GM19099 (cell line): ENCODE results near the gene COMTD1.

Experiments
- POLR2A ChIP-seq: IDR thresholded peaks from 3 replicates; pipeline ENCODE4 v1.6.1; 2011; ENCODE audit warnings: low read depth; ENCODE audit not compliant: insufficient read length; ENCODE audit errors: extremely low read depth

Gene COMTD1

DNA sequence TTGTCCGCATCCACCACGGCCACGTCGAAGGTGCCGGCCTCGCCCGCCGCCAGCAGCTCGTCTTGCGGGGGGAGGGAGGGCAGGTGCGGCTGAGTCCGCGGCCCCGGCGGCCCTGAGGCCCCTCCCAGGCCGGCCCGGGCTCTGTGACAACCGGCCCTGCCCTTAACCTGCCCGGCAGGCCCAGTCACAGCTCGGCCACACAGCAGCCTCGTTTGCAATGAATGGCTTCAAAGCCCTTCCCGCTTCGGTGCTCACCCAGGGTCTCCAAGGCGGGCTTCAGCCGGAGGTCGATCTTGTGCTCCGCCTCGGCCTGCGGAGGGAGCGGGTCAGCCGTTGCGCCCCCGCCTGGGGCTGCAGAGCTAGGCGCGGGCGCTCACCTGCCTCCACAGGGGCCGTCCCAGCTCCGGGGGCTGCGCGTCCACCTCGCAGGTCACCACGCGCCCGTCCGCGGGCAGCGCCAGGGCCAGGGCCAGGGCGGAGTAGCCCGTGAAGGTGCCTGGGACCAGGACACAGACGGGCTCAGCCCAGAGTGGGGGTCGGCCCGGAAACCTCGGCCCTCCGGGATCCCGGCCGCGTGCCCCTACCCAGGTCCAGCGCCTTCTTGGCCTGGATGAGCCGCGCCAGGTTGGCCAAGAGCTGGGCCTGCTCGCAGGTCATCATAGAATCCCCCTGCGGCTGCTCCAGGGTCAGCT, 928 bp downstream of the COMTD1 start:
- TF ChIP-seq POLR2A = no peak

DNA sequence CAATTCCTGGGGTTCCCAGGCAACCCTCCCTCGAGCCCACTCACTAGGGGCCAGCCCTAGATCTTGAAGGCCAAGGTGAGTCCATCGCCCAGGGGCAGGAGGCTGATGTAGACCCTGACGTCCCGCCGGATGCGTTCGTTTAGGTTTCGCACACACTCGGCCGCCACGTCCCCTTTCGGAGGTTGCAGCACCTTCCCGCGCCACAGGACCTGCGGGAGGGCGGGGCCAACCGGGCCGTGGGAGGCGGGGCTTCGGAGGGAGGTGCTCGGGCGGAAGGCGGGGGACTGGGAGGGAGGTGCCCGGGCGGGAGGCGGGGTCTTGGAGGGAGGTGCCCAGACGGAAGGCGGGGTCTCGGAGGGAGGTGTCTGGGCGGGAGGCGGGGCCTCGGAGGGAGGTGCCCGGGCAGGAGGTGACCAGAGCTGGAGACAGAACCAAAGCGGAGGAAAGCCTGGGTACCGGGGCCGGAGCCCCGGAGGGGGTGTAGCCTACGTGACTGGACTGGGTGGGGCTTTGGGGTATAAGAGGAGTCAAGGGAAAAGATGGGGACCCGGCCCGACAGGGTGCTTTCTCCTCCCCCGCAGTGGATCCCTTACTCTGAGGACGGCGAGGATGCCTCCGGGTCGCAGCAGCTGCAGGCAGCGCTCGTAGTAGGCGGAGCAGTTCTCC, 1.6 kb downstream of the COMTD1 start:
- TF ChIP-seq POLR2A = no peak

DNA sequence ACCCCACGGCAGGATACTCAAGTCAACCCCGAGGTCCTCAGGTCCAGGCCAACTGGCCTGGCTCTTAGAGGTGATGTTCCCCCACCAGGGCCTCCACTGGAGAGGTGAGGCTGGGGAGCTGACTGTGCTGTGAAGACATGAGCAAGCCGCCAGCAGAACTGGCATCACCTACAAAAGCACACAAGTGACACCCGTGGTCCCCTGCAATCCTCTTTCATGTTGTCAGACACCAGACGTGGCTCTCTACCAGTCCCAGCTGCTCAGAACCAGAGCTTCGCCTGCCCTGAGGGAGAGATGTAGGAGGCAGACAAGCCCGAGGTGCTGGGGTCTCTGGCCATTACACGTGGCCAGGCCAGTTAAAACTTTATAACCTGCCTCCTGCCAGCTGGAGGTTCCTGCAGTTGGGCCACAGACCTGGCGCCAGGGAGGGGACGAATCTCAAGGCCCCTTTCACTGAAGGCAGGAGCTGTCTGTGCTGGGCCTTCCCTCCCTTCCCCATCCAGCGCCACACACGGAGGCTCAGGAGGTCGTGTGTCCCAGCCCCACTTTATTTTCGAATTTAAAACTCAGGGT, 2.2 kb downstream of the COMTD1 start:
- no peak for TF ChIP-seq POLR2A

DNA sequence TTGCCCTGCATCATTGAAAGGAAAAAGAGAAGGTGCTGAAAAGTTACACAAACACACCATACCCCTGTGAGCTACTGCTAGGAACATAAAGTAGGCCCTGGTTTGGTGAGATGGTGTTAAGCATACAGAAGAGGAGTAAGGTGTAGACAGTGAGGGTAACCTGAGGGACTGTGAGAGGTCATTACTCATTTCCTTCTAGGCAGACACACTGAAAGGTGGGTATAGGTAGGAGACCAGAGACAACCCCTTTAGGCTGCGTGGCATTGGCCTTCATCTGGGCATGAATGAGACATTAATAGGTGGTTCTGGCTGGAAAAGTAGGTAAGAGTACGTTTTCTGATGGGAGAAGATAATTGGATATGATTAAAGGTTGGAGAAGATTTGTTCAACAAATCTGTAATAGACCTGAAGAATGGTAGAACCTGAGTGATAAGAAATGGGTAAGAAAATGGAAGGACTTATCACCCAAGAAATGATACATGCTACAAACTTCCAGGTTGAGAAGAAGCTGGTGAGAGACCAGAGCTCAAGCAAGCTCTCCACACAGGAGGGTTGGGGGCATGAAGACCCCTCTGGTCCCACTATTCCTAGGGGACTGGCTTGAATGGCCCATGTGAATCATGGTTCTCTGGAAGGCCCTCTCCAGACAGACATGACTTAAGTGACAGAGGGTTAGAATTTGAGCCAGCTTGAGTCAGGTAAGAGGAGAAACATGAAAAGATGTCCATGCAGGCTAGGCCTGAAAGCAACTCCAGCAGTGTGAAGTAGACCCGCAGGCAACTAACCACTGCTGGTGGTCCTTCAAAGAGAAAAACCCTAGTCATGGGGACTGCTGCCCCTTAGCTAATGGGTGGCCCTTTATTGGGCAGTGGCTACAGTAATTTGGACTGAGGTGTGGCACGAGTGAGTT, 3.8 kb downstream of the COMTD1 start:
- no peak for TF ChIP-seq POLR2A

DNA sequence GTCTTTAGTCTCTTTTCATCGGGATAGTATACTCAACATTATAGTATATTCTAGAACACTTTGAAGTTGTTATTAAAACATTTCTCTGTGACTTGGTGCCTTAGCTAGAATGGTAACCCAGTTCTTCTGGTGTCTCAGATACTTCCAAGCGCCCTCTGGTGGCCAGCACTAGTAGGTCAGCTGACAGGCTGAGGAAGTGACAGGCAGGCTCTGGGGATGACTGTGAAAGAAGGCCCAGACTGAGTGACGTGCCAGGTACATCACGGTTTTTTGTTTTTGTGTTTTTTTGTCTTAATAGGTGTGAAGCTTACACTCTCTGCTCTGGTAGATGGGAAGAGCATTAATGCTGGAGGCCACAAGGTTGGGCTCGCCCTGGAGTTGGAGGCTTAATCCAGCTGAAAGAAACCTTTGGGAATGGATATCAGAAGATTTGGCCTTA, 5.1 kb downstream of the COMTD1 start:
- TF ChIP-seq POLR2A = no peak

DNA sequence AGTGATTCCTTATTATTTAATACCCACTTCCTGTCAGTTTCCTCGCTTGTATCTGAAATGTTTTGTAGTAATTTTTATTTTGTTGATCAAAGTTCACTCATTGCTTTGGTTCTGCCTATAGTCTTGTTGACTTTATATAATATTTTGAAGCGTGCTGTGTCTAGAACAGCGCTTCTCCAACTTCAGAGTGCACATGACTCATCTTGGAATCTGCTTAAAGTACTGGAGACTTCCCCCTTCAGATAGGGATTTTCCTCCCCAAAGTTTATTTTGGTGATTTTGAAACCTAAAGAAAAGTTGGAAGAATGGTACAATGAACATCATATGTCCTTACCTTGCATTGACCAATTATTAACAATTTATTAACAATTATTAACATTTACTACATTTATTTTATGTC, 5.8 kb downstream of the COMTD1 start:
- no peak for TF ChIP-seq POLR2A

DNA sequence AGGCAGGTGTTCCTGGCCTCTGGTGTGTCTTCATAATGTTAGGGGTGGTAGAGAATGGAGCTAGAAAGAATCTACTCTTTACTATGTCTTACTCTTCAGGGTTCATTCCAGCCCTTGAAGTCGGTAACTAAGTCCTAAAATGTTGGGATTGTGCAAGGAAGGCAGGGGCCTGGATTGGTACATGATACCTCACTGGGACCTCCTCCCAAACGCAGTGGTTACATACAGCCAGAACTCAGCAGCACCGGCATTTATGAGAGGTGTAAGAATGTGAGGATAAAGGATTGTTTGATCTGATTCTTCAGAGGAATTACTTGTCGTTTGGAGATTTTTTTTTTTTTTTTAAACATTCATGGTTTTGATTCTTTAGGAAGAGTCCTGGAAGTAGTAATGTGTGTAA, 6.9 kb downstream of the COMTD1 start:
- no peak for TF ChIP-seq POLR2A

DNA sequence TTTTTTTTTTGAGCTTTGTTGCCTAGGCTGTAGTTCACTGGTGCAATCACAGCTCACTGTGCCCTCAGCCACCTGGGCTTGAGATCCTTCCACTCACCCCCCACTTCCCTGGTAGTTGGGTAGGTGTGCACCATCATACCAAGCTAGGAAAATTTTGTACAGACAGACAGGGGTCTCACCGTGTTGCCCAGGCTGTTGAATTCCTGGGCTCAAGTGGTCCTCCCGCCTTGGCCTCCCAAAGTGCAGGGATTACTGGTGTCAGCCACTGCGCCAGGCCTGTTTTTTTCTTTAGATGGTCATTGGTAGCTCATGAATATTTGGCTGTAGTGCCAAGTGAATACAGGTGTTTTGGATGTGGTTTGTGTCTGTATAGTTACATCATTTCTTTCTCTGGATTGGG, 7.5 kb downstream of the COMTD1 start:
- no peak for TF ChIP-seq POLR2A

DNA sequence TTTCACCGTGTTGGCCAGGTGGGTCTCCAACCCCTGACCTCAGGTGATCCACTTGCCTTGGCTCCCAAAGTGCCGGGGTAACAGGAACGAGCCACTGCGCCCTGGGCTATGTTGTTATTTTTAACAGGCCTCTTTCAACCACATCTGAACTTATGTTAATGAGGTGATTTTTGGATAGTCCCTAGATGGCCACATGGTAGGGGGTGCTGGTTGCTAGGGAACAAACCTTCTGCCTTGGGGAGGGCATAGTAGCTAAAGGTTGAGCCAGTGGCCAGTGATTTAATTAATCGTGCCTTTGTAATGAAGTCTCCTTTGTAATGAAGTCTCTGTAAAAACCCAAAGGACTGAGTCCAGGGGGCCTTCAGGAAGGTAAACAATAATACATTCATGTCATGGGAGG, 9.1 kb downstream of the COMTD1 start:
- no peak for TF ChIP-seq POLR2A

DNA sequence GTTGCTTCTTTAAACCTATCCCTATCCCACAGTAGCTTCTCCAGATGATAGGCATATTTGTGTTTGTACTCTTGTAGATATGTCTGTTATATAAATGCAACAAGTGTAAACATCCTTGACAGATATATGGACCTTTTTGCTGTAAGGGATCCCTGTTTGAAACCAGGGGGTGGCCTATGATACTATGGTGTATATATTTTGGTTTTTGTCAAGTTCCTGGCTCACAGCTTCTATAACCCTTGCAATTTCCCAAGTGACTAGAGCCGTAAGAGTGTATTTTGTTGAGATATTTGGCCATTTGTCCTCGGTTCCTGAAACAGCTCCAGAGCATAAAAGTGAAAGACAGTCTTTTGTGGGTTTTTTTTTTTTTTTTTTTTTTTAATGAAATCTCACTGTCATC, 9.7 kb downstream of the COMTD1 start:
- no peak for TF ChIP-seq POLR2A

DNA sequence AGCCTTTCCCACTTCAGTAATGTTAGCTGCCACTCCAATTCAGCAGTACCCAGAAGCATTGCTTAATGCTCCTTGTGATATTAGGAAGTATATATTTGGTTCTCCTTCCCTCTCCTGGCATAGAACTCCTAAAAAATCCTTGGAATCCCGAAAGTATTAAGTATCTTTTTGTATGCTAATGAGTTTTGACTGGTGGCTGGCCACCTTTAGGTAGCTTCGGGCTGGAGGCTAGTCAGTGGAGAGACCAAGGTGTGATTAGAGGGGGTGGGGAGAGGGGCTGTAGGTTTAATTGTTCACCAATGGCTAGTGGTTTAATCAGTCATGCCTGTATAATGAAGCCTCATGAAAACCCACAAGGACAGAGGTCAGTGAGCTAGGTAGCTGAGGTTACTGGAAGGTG, 12.2 kb downstream of the COMTD1 start:
- TF ChIP-seq POLR2A = no peak

DNA sequence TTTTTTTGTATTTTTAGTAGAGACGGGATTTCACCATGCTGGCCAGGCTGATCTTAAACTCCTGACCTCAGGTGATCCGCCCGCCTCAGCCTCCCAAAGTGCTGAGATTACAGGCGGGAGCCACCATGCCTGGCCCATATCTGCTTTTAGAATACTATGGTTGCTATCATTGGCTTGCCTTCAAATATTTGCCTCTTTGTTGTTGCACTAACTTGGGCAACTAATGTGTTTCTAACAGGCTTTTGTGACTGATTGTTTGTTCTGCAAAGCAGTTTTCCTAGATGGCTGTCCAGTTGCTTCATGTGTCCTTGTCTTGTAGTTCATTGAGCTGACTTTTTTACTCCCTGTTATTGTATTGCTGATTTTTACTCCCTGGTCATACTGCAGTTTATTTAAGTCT, 15.5 kb downstream of the COMTD1 start:
- no peak for TF ChIP-seq POLR2A

DNA sequence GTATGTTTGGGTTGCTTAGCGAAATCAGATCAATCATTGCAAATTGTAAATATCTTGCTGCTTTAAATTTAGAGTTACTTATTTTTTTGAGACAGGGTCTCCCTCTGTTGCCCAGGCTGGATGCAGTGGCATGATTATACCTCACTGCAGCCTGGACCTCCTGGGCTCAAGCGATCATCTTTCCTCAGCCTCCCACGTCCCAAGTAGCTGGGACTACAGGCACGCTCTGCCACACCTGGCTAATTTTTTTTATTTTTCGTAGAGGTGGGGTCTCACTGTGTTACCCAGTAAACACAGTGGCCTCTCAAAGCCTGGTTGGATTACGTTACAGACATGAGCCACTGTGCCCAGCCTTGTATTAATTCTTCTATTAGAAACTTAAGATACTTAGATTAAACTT, 23.4 kb downstream of the COMTD1 start:
- no peak for TF ChIP-seq POLR2A

DNA sequence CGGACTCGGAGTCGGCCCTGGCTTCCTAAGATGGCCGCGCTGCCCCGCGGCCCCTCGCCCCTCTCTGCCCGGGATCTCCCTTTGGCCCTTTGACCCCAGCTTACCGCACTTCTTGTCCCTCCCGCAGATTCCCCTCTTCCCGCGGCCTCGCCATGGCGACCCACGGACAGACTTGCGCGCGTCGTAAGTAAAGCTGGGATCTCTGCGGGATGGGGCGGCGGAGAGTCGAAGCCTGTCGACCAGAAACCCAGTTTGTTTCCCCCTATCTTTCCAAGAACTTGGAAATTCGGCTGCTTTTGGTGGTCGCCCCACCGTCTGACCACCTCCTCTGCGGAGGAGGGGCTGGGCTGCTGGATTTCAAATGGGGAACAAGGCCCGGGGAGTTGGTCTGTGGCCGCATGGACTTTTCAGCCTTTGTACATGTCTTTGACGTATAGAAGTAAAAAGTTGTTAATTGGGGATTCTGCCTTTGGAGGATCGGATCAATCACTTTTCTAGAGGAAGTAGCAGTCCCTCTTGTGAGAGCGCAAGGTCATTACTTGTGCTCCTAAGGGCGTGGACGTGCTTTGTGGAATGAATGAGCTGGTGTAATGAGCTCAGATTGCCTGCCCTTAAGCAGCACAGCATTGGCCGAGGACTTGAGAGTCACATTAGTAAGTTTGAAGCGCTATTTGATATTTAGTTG, 24.6 kb downstream of the COMTD1 start:
- TF ChIP-seq POLR2A = no peak

DNA sequence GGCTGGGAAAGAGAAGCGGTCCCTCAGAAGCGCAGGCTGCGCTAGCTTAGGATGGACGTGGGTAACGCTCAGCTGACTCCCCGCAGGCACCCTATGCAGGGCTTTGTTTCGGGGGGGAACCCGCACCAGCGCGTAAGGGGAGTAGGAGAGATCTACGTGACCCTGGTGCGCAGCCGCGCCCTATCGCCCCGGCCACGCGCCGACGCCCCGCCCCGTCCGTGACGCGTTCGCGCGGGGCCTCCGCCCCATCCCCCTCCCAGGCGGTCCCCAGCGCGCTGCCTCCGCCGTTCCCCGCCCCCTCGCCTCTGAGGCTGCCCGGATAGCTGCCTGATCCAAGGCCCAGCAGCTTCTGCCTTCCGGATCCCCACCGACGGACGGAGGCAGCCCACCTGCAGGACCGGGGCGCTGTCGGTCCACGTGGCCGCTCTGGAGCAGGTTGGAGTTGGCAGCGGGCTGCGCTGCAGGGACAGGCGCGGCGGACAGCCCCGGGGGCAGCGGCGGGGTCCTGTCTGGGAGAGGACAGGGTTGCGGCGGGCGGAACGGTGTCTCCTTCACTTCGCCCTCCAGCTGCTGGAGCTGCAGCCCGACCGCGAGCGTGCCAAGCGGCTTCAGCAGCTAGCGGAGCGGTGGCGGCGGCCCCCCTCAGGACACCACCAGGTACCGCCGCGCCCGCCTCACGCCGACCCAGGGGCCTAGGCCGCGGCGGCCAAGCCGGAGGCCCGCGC, 25.3 kb downstream of the COMTD1 start, which contains the start of gene VDAC2:
VDAC2 (plus strand) TSS at position 515 of the 725 bp plus-strand sequence. CDS start 363 bp downstream, outside the sequence.
- TF ChIP-seq POLR2A = peak; percentile 68

DNA sequence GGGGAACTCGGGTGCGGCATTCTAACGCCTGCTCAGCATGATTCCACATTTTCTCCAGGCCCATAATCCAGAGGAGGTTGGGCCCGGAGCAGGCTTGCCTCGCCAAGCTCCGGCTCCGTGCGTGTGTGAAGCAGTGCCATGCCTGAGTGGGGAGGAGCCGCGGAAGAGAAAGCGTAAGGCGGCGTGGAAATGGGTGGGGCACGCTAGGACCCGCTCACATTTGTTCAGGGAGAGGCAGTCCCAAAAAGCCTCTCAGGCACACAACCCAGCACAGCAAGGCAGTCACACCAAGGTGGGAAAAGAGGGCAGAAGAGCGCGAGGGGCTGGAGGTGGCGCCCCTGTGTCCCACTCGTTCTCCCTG, 25.9 kb downstream of the COMTD1 start:
- TF ChIP-seq POLR2A = peak; percentile 70
